Nephron (organoid): Measurements from ENCODE around the gene UBE4B.
"Not testable (repeated sequence)": the region's sequence is repeated elsewhere in the genome, so short reads cannot be mapped to it uniquely, and the experiment has no call there.

Experiments
- H3K27ac Mint-ChIP-seq, 3 experiments: 2 replicates each; pipeline ENCODE4 v1.8.0; 2020; ENCODE audit warnings: mixed read lengths in 3 of 3, mild to moderate bottlenecking in 2 of 3, moderate library complexity in 1 of 3
- H3K27me3 Mint-ChIP-seq: 2 replicates; pipeline ENCODE4 v1.8.0; 2021; ENCODE audit warnings: low read depth, mild to moderate bottlenecking, moderate library complexity, mixed read lengths
- H3K36me3 Mint-ChIP-seq: 2 replicates; pipeline ENCODE4 v1.8.0; 2020; ENCODE audit warnings: low read depth, mixed read lengths
- H3K4me1 Mint-ChIP-seq: 2 replicates; pipeline ENCODE4 v1.8.0; 2020; ENCODE audit warnings: mixed read lengths
- H3K4me3 Mint-ChIP-seq, 3 experiments: 2 replicates each; pipeline ENCODE4 v1.8.0; 2020; ENCODE audit warnings: mild to moderate bottlenecking in 3 of 3, mixed read lengths in 3 of 3, moderate library complexity in 2 of 3
- H3K9me3 Mint-ChIP-seq: 2 replicates; pipeline ENCODE4 v1.8.0; 2020; ENCODE audit warnings: mixed read lengths
- CTCF ChIP-seq, 3 experiments: fragments of 200-600 bp; sonication (generic); IDR thresholded peaks; one replicate each; pipeline ENCODE4 v1.5.0; 2021; ENCODE audit warnings: antibody characterized with exemption in 3 of 3; ENCODE audit not compliant: unreplicated experiment in 3 of 3

UBE4B gene

GRCh38 chr1:10103193-10103592 is 70.4 kb downstream of the UBE4B start:
- Mint-ChIP-seq H3K27ac (no peak overlapping the region), H3K4me1 (peaks cover 6% of the 10 kb centered on the region), H3K4me3 (no peak overlapping the region), H3K36me3 (peaks cover 66% of the 10 kb centered on the region), H3K27me3 (no peaks in the 10 kb centered on the region), H3K9me3 (no peaks in the 10 kb centered on the region)
- no peak for TF ChIP-seq CTCF (IDR thresholded peaks at IDR 0.05; ENCODE audit: unreplicated experiment in 3 of 3)

GRCh38 chr1:10104834-10105233 is 72.1 kb downstream of the UBE4B start:
- H3K27me3 Mint-ChIP-seq, result no peaks in the 10 kb centered on the region
- TF ChIP-seq CTCF (IDR thresholded peaks at IDR 0.05; ENCODE audit: unreplicated experiment in 3 of 3), result no peak
- no peak overlapping the region for H3K4me3 Mint-ChIP-seq
- peaks cover 69% of the 10 kb centered on the region for H3K36me3 Mint-ChIP-seq
- no peak overlapping the region for H3K27ac Mint-ChIP-seq
- H3K4me1 Mint-ChIP-seq, result peaks cover 18% of the 10 kb centered on the region
- H3K9me3 Mint-ChIP-seq, result no peaks in the 10 kb centered on the region

DNA sequence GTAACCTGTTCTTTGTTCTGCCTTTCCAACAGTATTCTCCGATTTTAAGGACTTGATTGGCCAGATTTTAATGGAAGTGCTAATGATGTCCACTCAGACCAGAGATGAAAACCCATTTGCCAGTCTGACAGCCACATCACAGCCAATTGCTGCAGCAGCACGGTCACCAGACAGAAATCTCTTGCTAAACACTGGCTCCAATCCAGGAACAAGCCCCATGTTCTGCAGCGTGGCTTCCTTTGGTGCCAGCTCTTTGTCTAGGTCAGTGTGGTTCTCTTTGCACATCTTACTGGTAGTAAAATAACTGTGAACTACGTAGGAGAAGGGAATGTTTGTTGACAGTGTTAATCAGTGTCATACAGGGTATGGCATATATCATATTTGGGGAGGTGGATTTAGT is 72.7 kb downstream of the UBE4B start:
- Mint-ChIP-seq H3K4me3 (no peak overlapping the region), H3K36me3 (peaks cover 75% of the 10 kb centered on the region), H3K27ac (no peak overlapping the region), H3K9me3 (no peaks in the 10 kb centered on the region), H3K27me3 (no peaks in the 10 kb centered on the region), H3K4me1 (peaks cover 18% of the 10 kb centered on the region)
- no peak for TF ChIP-seq CTCF (IDR thresholded peaks at IDR 0.05; ENCODE audit: unreplicated experiment in 3 of 3)

GRCh38 chr1:10106241-10106640 is 73.5 kb downstream of the UBE4B start:
- Mint-ChIP-seq H3K4me1 (peaks cover 18% of the 10 kb centered on the region), H3K9me3 (no peaks in the 10 kb centered on the region), H3K27ac (no peak overlapping the region), H3K27me3 (no peaks in the 10 kb centered on the region), H3K4me3 (no peak overlapping the region), H3K36me3 (peaks cover 76% of the 10 kb centered on the region)
- no peak for TF ChIP-seq CTCF (IDR thresholded peaks at IDR 0.05; ENCODE audit: unreplicated experiment in 3 of 3)

DNA sequence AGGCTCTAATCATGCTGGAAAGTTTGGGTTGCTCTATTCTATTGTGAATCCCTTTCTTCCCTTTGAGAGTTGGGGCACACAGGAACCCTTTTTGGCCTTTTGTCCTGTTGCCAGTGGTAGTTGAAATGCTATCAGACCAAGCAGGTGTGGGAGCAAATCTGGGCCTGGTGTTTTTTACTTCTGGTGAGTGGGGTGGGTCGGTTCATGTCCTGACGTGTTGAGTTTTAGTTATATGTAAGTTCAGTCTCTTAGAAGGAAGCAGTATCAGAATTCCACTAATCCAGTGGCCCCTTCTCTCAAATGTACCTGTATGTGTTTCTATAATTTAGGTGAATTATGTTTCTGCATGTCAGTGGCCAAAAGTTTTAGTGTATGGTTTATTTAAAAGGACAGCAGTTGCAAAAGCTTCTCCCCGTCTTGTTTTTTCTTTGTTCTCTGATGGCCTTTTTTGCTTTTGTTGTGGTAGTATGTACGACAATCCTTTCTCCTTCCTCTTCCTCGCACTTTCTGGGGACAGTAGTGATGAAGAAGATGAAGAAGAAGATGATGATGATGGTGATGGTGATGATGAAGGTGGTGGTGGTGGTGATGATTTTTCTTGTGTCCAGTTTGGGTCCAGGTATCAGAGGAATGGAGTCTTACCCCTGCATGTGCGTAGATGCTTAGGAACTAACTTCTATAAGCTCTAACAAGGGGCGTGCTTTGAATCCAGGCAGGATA is 74.2 kb downstream of the UBE4B start:
- Mint-ChIP-seq H3K9me3 (no peaks in the 10 kb centered on the region), H3K27ac (no peak overlapping the region), H3K4me1 (peaks cover 18% of the 10 kb centered on the region), H3K4me3 (no peak overlapping the region), H3K36me3 (peaks cover 75% of the 10 kb centered on the region), H3K27me3 (no peaks in the 10 kb centered on the region)
- no peak for TF ChIP-seq CTCF (IDR thresholded peaks at IDR 0.05; ENCODE audit: unreplicated experiment in 3 of 3)

DNA sequence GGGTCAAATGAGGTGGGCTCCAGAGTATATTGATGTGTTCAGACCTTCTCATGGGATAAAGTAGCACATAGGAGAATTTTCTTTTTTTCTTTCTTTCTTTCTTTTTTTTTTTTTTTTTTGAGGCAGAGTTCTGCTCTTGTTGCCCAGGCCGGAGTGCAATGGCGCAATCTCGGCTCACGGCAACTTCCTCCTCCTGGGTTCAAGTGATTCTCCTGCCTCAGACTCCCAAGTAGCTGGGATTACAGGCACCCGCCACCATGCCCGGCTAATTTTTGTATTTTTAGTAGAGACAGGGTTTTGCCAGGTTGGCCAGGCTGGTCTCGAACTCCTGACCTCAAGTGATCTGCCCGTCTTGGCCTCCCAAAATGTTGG is 74.7 kb downstream of the UBE4B start:
- H3K27me3 Mint-ChIP-seq, H3K4me3 Mint-ChIP-seq, H3K27ac Mint-ChIP-seq, H3K9me3 Mint-ChIP-seq: not testable (repeated sequence)
- H3K4me1 Mint-ChIP-seq, result peaks cover 18% of the 10 kb centered on the region
- H3K36me3 Mint-ChIP-seq, result peaks cover 73% of the 10 kb centered on the region
